IPS-NIHi11 (cell line): Measurements from ENCODE around the gene NDUFS8.

Experiments used
- DNase-seq: peaks from one replicate; pipeline ENCODE4 v3.0.0; 2012; ENCODE audit warnings: mixed read lengths, low spot score

The NDUFS8 gene

GRCh38 chr11:68036717-68037239, 6.3 kb downstream of the NDUFS8 start:
- no peak for DNase-seq

- DNase-seq: no peak
Observed at GRCh38 chr11:68037411-68038225, 7.1 kb downstream of the NDUFS8 start.

- no peak for DNase-seq
Observed at GRCh38 chr11:68038226-68038717, 7.8 kb downstream of the NDUFS8 start.

- DNase-seq: peak; percentile 95
Observed at GRCh38 chr11:68038718-68039525, 8.4 kb downstream of the NDUFS8 start, which contains the start of gene TCIRG1. TCIRG1 (plus strand) TSS chr11:68039025; CDS start chr11:68041272, 2,247 bp downstream.

GRCh38 chr11:68039526-68040086, 9.1 kb downstream of the NDUFS8 start:
- DNase-seq: no peak

- DNase-seq: peak; percentile 77
Observed at GRCh38 chr11:68040101-68040956, 9.8 kb downstream of the NDUFS8 start.

- no peak for DNase-seq
Observed at GRCh38 chr11:68040957-68041591, 10.6 kb downstream of the NDUFS8 start.

- DNase-seq: no peak
Observed at GRCh38 chr11:68041617-68042218, 11.2 kb downstream of the NDUFS8 start.

- no peak for DNase-seq
Observed at GRCh38 chr11:68042219-68043028, 11.9 kb downstream of the NDUFS8 start.

GRCh38 chr11:68043029-68043348, 12.5 kb downstream of the NDUFS8 start:
- no peak for DNase-seq

- no peak for DNase-seq
Observed at GRCh38 chr11:68043349-68044144, 13.1 kb downstream of the NDUFS8 start.

GRCh38 chr11:68044145-68044813, 13.8 kb downstream of the NDUFS8 start:
- peak; percentile 62 for DNase-seq

GRCh38 chr11:68044898-68045351, 14.4 kb downstream of the NDUFS8 start:
- no peak for DNase-seq

GRCh38 chr11:68047437-68048290, 17.2 kb downstream of the NDUFS8 start:
- DNase-seq: no peak

- peak; percentile 21 for DNase-seq
Observed at GRCh38 chr11:68048681-68049508, 18.4 kb downstream of the NDUFS8 start.
